ENCODE data around the gene SCN1B.

Gene SCN1B

DNA sequence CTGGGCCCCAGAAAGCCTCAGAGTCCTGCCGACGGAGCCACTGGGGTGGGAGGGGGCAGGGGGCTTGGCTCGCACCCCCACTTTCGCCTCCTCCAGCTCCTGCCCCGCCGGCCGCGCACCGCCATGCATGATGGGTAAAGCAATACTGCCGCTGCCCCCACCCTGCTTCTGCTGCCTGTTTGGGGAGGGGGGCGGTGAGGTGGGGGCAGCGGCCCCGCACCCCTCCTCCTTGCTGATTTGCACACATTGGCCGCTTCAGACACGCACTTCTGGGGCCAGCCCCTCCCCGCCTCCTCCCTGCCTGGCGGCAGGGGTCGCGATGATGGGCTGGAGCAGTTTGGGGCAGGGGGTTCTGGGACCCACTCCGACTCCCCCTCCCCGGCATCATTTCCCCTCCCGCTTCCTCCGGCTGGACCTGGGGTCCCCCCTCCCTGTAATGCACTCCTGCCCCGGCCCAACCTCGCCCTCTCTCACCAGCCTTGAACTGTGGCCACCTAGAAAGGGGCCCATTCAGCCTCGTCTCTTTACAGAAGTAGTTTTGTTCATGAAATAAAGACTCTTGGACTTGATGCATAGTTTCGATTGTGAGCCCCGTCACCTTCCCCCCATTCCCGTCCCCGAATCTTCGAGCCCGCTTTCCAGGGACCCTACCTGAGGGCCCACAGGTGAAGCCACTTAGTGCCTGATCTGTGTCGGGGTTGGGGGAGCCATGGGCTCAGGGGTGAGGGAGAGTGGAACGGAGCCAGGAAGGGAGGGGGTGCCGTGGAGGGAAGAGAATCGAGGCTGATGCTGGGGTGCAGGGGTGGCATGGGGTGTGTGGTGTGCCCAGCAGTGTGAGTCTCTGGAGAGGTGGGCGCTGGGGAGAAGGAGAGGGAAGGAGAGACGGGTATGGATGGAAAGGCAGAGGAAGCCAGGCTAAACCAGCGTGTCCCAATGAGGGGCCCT is 9.9 kb downstream of the SCN1B start:
- DNase-seq (ENCODE audit: low read depth) = no peak
- no peak overlapping the region for H3K4me3 ChIP-seq (ENCODE audit: low read length)
- TF ChIP-seq, protein P1, sequence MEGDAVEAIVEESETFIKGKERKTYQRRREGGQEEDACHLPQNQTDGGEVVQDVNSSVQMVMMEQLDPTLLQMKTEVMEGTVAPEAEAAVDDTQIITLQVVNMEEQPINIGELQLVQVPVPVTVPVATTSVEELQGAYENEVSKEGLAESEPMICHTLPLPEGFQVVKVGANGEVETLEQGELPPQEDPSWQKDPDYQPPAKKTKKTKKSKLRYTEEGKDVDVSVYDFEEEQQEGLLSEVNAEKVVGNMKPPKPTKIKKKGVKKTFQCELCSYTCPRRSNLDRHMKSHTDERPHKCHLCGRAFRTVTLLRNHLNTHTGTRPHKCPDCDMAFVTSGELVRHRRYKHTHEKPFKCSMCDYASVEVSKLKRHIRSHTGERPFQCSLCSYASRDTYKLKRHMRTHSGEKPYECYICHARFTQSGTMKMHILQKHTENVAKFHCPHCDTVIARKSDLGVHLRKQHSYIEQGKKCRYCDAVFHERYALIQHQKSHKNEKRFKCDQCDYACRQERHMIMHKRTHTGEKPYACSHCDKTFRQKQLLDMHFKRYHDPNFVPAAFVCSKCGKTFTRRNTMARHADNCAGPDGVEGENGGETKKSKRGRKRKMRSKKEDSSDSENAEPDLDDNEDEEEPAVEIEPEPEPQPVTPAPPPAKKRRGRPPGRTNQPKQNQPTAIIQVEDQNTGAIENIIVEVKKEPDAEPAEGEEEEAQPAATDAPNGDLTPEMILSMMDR (IDR thresholded peaks at IDR 0.05; ENCODE audit: insufficient read depth, low read depth, low read length, missing control alignments) = no peak

DNA sequence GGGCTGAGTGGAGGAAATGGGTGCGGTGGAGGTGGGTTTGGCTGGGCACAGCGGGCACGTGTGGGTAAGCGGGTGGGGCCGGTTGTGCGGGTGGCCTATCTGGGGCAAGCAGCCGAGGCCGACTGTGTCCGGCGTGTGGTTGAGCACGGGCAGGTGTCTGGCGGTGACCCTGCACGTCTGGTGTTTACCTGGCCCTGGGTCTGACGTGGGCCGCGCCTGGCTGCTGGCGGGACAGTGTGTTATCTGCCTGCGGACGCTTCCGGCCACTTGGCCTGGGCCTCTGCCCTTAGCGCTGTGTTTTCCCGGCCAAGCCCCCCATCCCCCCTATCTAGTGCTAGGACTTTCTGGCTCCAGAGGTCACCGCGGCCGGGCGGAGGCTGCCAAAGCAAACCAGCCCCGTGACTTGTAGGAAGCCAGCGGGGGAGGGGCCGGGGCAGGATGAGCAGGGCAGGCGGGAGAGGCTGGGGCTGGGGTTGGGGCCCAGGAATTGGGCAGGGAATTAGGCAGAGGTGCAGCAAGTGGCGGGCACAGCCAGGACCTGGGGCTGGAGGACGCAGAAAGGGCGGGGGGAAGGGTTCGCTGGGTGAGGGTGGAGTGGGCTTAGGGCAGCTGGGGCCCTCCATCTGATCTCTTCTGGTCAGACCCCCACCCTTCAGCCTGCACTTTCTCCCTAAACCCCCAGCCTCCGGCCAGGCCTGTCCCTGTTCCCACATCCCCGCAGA is 10.7 kb downstream of the SCN1B start:
- DNase-seq (ENCODE audit: low read depth) = no peak
- TF ChIP-seq, protein P1 (IDR thresholded peaks at IDR 0.05; ENCODE audit: insufficient read depth, low read depth, low read length, missing control alignments) = no peak
- no peak overlapping the region for H3K4me3 ChIP-seq (ENCODE audit: low read length)

DNA sequence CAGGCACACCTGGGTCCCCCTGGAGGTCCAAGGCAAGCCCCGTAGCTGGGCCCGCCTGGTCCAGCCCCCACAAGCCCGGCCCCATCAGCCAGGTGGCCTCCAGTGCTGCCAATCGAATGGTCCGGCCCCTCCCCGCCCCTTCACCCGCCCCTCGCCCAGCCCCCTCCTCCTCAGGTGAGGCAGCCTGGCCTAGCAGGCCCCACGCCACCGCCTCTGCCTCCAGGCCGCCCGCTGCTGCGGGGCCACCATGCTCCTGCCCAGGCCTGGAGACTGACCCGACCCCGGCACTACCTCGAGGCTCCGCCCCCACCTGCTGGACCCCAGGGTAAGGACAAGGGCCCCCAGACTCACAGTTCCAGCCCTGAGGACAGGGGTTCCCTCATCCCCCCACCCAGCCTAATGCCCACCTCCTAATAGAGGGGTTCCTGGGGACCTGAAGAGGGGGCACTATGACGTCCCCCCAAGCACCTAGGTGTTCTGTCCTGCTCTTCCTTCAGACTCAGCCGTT is 11.3 kb downstream of the SCN1B start, which contains the start of gene HPN:
TSS of gene HPN (plus strand) at position 174 of the 508 bp plus-strand sequence. CDS start 786 bp downstream, outside the sequence.
- no peak for DNase-seq (ENCODE audit: low read depth)
- TF ChIP-seq, protein P1 (IDR thresholded peaks at IDR 0.05; ENCODE audit: insufficient read depth, low read depth, low read length, missing control alignments) = no peak
- H3K4me3 ChIP-seq (ENCODE audit: low read length) = no peak within 1 kb of the TSS

DNA sequence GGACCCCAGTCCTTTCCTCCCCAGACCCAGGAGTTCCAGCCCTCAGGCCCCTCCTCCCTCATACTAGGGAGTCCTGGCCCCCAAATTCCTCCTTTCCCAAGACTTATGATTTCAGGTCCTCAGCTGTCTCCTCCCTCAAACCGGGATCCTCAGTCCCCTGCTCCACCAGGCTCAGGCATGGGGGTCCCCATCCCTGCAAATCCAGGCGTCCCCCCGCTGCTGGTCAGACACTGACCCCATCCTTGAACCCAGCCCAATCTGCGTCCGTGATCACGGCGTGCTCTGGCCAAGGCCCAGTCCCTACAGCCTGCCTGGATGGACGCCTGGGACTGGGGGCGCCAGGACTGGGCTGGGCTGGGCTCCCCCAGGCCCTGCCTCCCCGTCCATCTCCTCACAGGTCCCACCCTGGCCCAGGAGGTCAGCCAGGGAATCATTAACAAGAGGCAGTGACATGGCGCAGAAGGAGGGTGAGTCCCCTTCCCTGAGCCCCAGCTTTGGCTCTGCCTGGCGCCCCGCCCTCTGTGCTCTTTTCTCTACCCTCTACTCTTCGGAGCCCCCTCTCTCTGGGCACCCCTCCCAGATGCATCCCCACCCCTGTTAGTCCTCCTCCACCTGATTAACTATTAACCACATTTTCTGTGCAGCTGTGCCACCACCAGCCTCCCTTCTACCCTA is 11.9 kb downstream of the SCN1B start:
- no peak overlapping the region for H3K4me3 ChIP-seq (ENCODE audit: low read length)

DNA sequence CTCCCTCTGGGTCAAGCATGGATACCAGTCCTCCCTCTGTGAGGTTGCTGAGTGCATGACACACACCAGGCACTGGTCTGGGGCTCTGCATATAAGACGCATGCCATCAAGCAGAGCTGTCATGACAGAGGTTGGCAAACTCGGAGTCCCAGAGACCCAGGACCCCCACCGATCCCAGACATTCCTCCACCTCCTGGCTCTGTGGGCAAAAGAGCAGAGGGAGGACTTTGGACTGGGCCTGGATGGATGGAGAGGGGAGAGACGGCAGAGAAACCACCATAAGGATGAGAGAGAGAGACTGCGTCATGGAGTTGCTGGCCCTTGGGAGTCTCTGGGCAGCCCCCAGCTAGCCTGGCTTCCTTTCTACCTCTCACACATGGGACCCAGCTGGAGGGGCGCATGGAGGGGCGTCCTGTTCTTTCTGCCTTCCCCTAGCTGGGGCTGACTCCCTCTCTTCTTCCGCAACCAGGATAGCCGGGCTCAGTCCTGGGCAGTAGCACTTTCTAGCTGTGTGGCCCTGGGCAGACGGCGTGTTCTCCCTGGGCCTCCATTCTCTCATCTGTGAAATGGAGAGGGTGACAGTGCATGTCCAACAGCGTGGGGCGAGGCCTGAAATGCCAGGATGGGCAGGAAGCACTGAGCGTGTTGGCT is 12.8 kb downstream of the SCN1B start:
- TF ChIP-seq, protein P1 (IDR thresholded peaks at IDR 0.05; ENCODE audit: insufficient read depth, low read depth, low read length, missing control alignments) = no peak
- no peak for DNase-seq (ENCODE audit: low read depth)
- no peak overlapping the region for H3K4me3 ChIP-seq (ENCODE audit: low read length)

More for the DNA sequence above, 11.9 kb downstream of the SCN1B start:
- TF ChIP-seq, protein P1 (IDR thresholded peaks at IDR 0.05; ENCODE audit: insufficient read depth, low read depth, low read length, missing control alignments) = no peak
- DNase-seq (ENCODE audit: low read depth) = no peak

DNA sequence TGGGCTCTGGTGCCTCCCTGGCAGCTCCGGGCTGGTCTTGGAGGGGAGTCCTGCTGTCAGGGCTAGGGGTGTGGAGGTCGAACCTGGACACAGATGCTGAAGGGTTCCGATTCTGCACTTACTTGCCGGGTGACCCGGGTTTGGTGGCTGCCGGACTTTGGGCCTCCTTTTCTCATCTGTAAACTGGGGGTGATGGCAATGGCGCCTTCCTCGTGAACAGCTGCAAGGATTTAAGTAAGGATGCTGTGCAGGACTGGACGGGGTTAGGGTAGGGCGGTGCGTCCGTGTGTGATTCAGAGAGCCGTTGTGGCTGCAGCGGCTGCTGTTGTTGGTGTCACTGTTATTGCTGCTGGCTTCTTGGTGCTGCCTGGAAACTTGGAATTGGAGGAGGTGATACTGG is 13.6 kb downstream of the SCN1B start:
- H3K4me3 ChIP-seq (ENCODE audit: low read length) = no peak overlapping the region
- TF ChIP-seq, protein P1 (IDR thresholded peaks at IDR 0.05; ENCODE audit: insufficient read depth, low read depth, low read length, missing control alignments) = no peak
- no peak for DNase-seq (ENCODE audit: low read depth)
